K562 (cell line): ENCODE measurements around the gene NR6A1. TPM values are rescaled to one million over a fixed set of nuclear protein-coding genes. Genes with fewer than 3 reads are reported as not detected.
A peak's percentile ranks its signal among the peaks of the same experiment; 100 is the strongest.

Experiments
- BCOR ChIP-seq: fragments of 450-650 bp; IDR thresholded peaks from 2 replicates; pipeline ENCODE4 v1.6.1; 2016
- BRCA1 ChIP-seq, 2 experiments: fragments of 450-650 bp in 1 of 2; sonication (generic) in 1 of 2; formaldehyde crosslinking in 1 of 2; IDR thresholded peaks; 2 replicates each; pipeline versions ENCODE4 v1.5.0 to v1.6.1; 2017 to 2020; ENCODE audit warnings: mild to moderate bottlenecking in 1 of 2, missing genetic modification reagents in 1 of 2
- DLX4 ChIP-seq: fragments of 250-450 bp; sonication (Bioruptor Pico); IDR thresholded peaks from 2 replicates; pipeline ENCODE4 v1.6.1; 2021; ENCODE audit warnings: mild to moderate bottlenecking
- ESRRA ChIP-seq: fragments of 450-650 bp; IDR thresholded peaks from 2 replicates; pipeline ENCODE4 v1.6.1; 2014; ENCODE audit warnings: low read depth, mild to moderate bottlenecking, moderate library complexity, borderline replicate concordance
- HMGN3 ChIP-seq: IDR thresholded peaks from 2 replicates; pipeline ENCODE4 v1.6.1; 2011; ENCODE audit warnings: borderline replicate concordance, low read depth, mild to moderate bottlenecking, mixed read lengths, low read length; ENCODE audit not compliant: insufficient read length; ENCODE audit errors: extremely low read depth
- JUNB ChIP-seq: fragments of 450-650 bp; formaldehyde crosslinking; conservative IDR thresholded peaks from 2 replicates; pipeline ENCODE4 v1.4.0; 2020; ENCODE audit warnings: mild to moderate bottlenecking
- KDM1A ChIP-seq, 2 experiments: fragments of 450-650 bp; IDR thresholded peaks; 2 replicates each; pipeline ENCODE4 v1.6.1; 2016; ENCODE audit warnings: mild to moderate bottlenecking in 2 of 2
- RBM15 ChIP-seq: fragments of 200-400 bp; formaldehyde crosslinking; IDR thresholded peaks from 2 replicates; pipeline ENCODE4 v1.6.1; 2018; ENCODE audit warnings: mild to moderate bottlenecking, low read length, moderate library complexity; ENCODE audit not compliant: insufficient read depth
- RBM25 ChIP-seq: fragments of 200-400 bp; formaldehyde crosslinking; IDR thresholded peaks from 2 replicates; pipeline ENCODE4 v1.6.1; 2018; ENCODE audit warnings: low read length, low read depth, moderate library complexity; ENCODE audit not compliant: severe bottlenecking
- RNF219 ChIP-seq: fragments of 250-450 bp; sonication (Bioruptor Pico); IDR thresholded peaks from 2 replicates; pipeline ENCODE4 v1.5.0; 2022; ENCODE audit warnings: mild to moderate bottlenecking
- ZBTB7A ChIP-seq: IDR thresholded peaks from 2 replicates; pipeline ENCODE4 v1.6.1; 2011; ENCODE audit warnings: low read depth, mild to moderate bottlenecking, low read length, moderate library complexity, borderline replicate concordance; ENCODE audit not compliant: control insufficient read depth
- ZNF12 ChIP-seq: sonication (generic); formaldehyde crosslinking; IDR thresholded peaks from 2 replicates; pipeline ENCODE4 v1.4.0; 2020; ENCODE audit warnings: mild to moderate bottlenecking, missing genetic modification reagents
- polyA plus RNA-seq, 8 experiments: library from polyadenylated mRNA; depleted of rRNA in 4 of 8; stranded (reverse) in 5 of 8; unstranded in 3 of 8; fragments of >200 nt; fragmentation: Nextera tagmentation in 2 of 8; fragmentation: Illumina TruSeq in 1 of 8; extraction: Ambion mirVana in 2 of 8; extraction: Trizol in 1 of 8; gene quantifications; 2 replicates each; pipeline versions ENCODE4 v1.2.1 to v1.2.3, GENCODE V29; 2011 to 2014; ENCODE audit warnings: inconsistent platforms in 1 of 8, missing spikeins in 1 of 8
- total RNA-seq, 7 experiments: library from RNA; depleted of rRNA in 6 of 7; stranded (reverse); fragments of >200 nt in 6 of 7; fragmentation: Illumina TruSeq in 2 of 7; extraction: Trizol in 2 of 7; gene quantifications; 2 replicates each; pipeline versions ENCODE4 v1.2.1 to v1.2.3, GENCODE V29; 2011 to 2021; ENCODE audit warnings: low replicate concordance in 1 of 7

The NR6A1 gene
- total and polyA plus RNA-seq, 9 of the 15 experiments (the other 6 are each of a cell fraction or from before 2014, with no cell fraction given), result 9.7 to 55.4 (median 28.3) TPM

- TF ChIP-seq ZNF12 (no peak), RNF219 (CRISPR knock-in tag) (no peak), JUNB (CRISPR knock-in tag) (no peak), BRCA1 (IDR thresholded peaks at IDR 0.05) (no peak), BRCA1 (CRISPR knock-in tag; IDR thresholded peaks at IDR 0.05) (no peak), KDM1A (IDR thresholded peaks at IDR 0.05) (0 out of 4 replicates have a peak, but pooled peaks of 1 of the 2 experiments have one; percentile 14), ESRRA (peak; percentile 77; the same call in 1 of the 2 replicates), BCOR (peak; percentile 57), ZBTB7A (no peak), HMGN3 (no peak), RBM25 (peak; percentile 82), RBM15 (no peak), DLX4 (CRISPR knock-in tag) (no peak)
These were observed 256.2 kb downstream of the NR6A1 start (continued) for GRCh38 chr9:124514874-124515273.
